Left lung (tissue), 10 donors: ENCODE measurements around the gene FAM20C. TPM values are rescaled to one million over a fixed set of nuclear protein-coding genes. Genes with fewer than 3 reads are reported as not detected.

ENCODE experiments used
- ATAC-seq: fragments of 200-7000 bp; cut with Tn5 transposase; one replicate; pipeline ENCODE4 v1.9.1; 2020; ENCODE audit warnings: moderate library complexity
- DNase-seq, 4 donors: peaks; one replicate each; pipeline ENCODE4 v3.0.0-alpha.2; 2013 to 2020
- H3K27ac ChIP-seq, 2 donors: fragments of 200-600 bp; sonication (generic) in 1 of 2; one replicate each; pipeline versions ENCODE4 v1.5.0 to v1.8.0; 2020 to 2021
- H3K27me3 ChIP-seq, 2 donors: fragments of 200-600 bp; sonication (generic) in 1 of 2; one replicate each; pipeline versions ENCODE4 v1.5.0 to v1.8.0; 2020 to 2021
- H3K36me3 ChIP-seq, 2 donors: fragments of 200-600 bp; sonication (generic) in 1 of 2; one replicate each; pipeline versions ENCODE4 v1.5.0 to v1.8.0; 2020 to 2021
- H3K4me1 ChIP-seq, 2 donors: fragments of 200-600 bp; one replicate each; pipeline ENCODE4 v1.8.0; 2021
- H3K4me3 ChIP-seq, 2 donors: fragments of 200-600 bp; sonication (generic) in 1 of 2; one replicate each; pipeline versions ENCODE4 v1.5.0 to v1.8.0; 2020 to 2021; ENCODE audit warnings: mild to moderate bottlenecking in 1 of 2
- H3K9me3 ChIP-seq, 2 donors: fragments of 200-600 bp; sonication (generic) in 1 of 2; one replicate each; pipeline versions ENCODE4 v1.5.0 to v1.8.0; 2020 to 2021
- CTCF ChIP-seq, 2 donors: fragments of 200-600 bp; sonication (generic) in 1 of 2; IDR thresholded peaks; one replicate each; pipeline versions ENCODE4 v1.5.0 to v1.8.0; 2021; ENCODE audit warnings: antibody characterized with exemption in 2 of 2
- intact Hi-C, 2 donors: fragments of 100-400 bp; cut with DNase I; formaldehyde crosslinking; loops; one replicate each; pipeline versions ENCODE4 v1.11.2 to v1.14.2; 2022
- polyA plus RNA-seq, 6 donors: library from polyadenylated mRNA; unstranded; fragments of 120-200 nt; gene quantifications; one replicate each; pipeline ENCODE4 v1.2.1, GENCODE V29; 2013; ENCODE audit not compliant: insufficient read length in 6 of 6
- total RNA-seq, 2 donors: library from RNA; stranded (reverse); fragmentation: NEBNext Ultra II Directional; extraction: Animal tissue kit (Norgen Biotek cat#: 25700); gene quantifications; one replicate each; pipeline ENCODE4 v1.2.1, GENCODE V29; 2021
- donor health status: DM: no; HTN: yes; CAD: no.
- donor health status: DM: no; HTN: no; CAD: no.

Gene FAM20C
- total and polyA plus RNA-seq, 8 donors: 21.2 to 75.5 (median 31.8) TPM

GRCh38 chr7:300048-300447 lies 107.7 kb downstream of the FAM20C start:
- no peaks in the 10 kb centered on the region for H3K4me1 ChIP-seq
- no peak for ATAC-seq
- intact Hi-C loops: no loop called here
- peaks cover 0 to 21% of the 10 kb centered on the region in 2 donors for H3K27me3 ChIP-seq
- H3K9me3 ChIP-seq: no peaks in the 10 kb centered on the region
- DNase-seq: no peak
- H3K36me3 ChIP-seq: no peaks in the 10 kb centered on the region
- no peak overlapping the region for H3K27ac ChIP-seq
- no peak overlapping the region for H3K4me3 ChIP-seq
- no peak for TF ChIP-seq CTCF (IDR thresholded peaks at IDR 0.05)

DNA sequence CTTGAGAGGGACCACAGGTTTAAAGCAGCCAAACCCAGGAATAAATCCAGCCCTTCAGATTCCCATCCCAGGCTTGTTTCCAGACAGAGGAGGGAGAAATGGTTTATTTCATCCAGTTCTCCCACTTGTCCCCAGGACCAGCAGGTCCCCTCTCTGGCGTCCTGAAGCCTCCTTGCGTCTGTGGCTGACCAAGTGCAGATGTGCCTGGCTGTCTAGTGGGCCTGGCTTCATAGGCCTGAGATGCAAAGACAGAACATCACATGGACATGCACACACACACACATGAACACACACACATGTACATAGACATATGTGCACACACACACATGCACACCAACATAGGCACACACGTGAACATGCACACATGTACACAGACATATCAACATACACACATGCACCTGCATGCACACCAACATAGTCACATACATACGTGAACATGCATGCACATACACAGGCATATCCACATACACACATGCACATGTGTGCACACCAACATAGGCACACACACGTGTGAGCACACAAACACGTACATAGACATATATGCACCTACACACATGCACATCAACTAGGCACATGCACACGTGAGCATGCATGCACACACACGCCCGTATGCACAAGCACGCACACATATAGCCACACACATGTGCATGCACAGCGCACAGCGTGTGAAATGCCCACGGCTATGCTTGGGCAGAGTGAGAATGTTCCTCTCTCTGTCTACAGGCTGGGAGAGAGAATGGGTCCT lies 108.3 kb downstream of the FAM20C start:
- DNase-seq: no peak
- intact Hi-C loops: no loop called here
- H3K4me3 ChIP-seq: no peak overlapping the region
- no peaks in the 10 kb centered on the region for H3K4me1 ChIP-seq
- ATAC-seq: no peak
- no peaks in the 10 kb centered on the region for H3K36me3 ChIP-seq
- no peak overlapping the region for H3K27ac ChIP-seq
- no peak for TF ChIP-seq CTCF (IDR thresholded peaks at IDR 0.05)
- H3K27me3 ChIP-seq: peaks cover 0 to 21% of the 10 kb centered on the region in 2 donors
- H3K9me3 ChIP-seq: no peaks in the 10 kb centered on the region

GRCh38 chr7:301291-302053 lies 109.1 kb downstream of the FAM20C start:
- Histone ChIP-seq H3K27ac (no peak overlapping the region), H3K4me3 (no peak overlapping the region), H3K36me3 (no peaks in the 10 kb centered on the region), H3K27me3 (peaks cover 0 to 22% of the 10 kb centered on the region in 2 donors), H3K9me3 (no peaks in the 10 kb centered on the region), H3K4me1 (no peaks in the 10 kb centered on the region)
- no peak for TF ChIP-seq CTCF (IDR thresholded peaks at IDR 0.05)
- ATAC-seq: no peak
- no peak for DNase-seq
- intact Hi-C loops: no loop called here

DNA sequence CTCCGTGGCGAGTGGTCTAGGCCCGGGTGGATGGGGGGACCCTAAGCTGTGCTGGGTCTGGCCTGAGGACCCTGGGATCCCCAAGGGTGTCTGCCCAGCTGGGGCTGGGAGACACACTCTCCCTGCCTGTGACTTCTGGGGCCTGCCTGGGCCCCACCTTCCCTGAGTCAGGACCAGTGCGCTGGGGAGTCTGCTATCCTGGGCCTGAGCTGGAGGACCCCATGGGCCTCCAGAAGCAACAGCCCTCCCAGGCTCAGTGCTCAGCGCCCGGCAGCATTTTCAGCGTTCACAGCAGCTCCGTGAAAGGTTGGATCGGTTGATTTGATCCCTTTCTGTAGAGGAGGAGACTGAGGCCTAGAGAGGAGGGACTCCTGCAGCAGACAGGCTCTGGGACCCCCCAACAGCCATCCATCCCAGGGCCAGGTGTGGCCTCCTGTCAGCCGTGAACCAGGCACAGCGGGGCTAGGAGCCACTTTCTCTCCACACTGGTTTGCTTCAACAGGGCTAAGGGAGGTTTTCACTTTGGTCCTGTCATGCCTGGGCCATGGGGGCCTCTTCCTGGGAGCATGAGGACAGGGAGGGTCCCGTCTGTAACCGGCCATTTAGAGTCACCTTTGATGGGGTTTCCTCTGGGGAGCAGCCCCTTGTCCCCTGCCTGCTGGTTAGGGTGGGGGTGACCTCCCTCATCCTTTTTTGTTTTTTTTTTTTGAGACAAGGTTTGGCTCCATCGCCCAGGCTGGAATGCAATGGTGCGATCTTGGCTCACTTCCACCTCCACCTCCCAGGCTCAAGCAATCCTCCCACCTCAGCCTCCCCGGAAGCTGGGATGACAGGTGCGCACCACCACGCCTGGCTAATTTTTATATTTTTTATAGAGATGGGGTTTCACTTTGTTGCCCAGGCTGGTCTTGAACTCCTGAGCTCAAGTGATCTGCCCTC lies 110.0 kb downstream of the FAM20C start:
- no peaks in the 10 kb centered on the region for H3K4me1 ChIP-seq
- no peak overlapping the region for H3K4me3 ChIP-seq
- H3K9me3 ChIP-seq: no peaks in the 10 kb centered on the region
- no peak for DNase-seq
- ATAC-seq: no peak
- no peak overlapping the region for H3K27ac ChIP-seq
- H3K27me3 ChIP-seq: peaks cover 0 to 21% of the 10 kb centered on the region in 2 donors
- intact Hi-C loops: no loop called here
- no peaks in the 10 kb centered on the region for H3K36me3 ChIP-seq
- TF ChIP-seq CTCF (IDR thresholded peaks at IDR 0.05): no peak
